HEK293 (cell line): Measurements from ENCODE around the gene EBF3.

Experiments used
- CTCF ChIA-PET: fragments of 350-600 bp; formaldehyde crosslinking; extraction: SDS; loops from one replicate; lab custom pipeline; 2021; ENCODE audit warnings: antibody characterized with exemption; lab: Yijun Ruan, JAX
- POLR2A ChIA-PET: fragments of 300-600 bp; formaldehyde crosslinking; extraction: SDS; loops from one replicate; lab custom pipeline; 2020; ENCODE audit warnings: antibody characterized with exemption, inconsistent platforms; lab: Yijun Ruan, JAX
- H3K27ac ChIP-seq: fragments of 200-500 bp; sonication (Bioruptor generic); 2 replicates; pipeline ENCODE4 v1.5.1; 2014; ENCODE audit warnings: low read depth, low read length, control low read depth, inconsistent platforms; ENCODE audit errors: extremely low read depth
- H3K36me3 ChIP-seq, 2 experiments: fragments of 200-500 bp in 1 of 2; sonication (Bioruptor generic) in 1 of 2; 1 replicate in 1 of 2; 2 replicates in 1 of 2; pipeline ENCODE4 v1.5.1; 2014 to 2017; ENCODE audit warnings: inconsistent platforms in 2 of 2, low read length in 2 of 2; ENCODE audit not compliant: control insufficient read depth in 2 of 2, insufficient read depth in 1 of 2
- H3K4me1 ChIP-seq: fragments of 200-500 bp; sonication (Bioruptor generic); 2 replicates; pipeline ENCODE4 v1.5.1; 2014; ENCODE audit warnings: mild to moderate bottlenecking, low read length, inconsistent platforms; ENCODE audit not compliant: control insufficient read depth, insufficient read depth
- H3K4me3 ChIP-seq: 2 replicates; pipeline ENCODE4 v1.5.1; 2011; ENCODE audit warnings: low read depth, mild to moderate bottlenecking, control low read depth, low read length, moderate library complexity
- H3K9me3 ChIP-seq: fragments of 200-500 bp; sonication (Bioruptor generic); 2 replicates; pipeline ENCODE4 v1.5.1; 2014; ENCODE audit warnings: low read depth, low read length, inconsistent platforms; ENCODE audit not compliant: control insufficient read depth, insufficient read depth
- BCL11A ChIP-seq: fragments of 450-650 bp; formaldehyde crosslinking; IDR thresholded peaks from 2 replicates; pipeline ENCODE4 v1.5.1; 2016; ENCODE audit warnings: low read depth, missing biosample characterization, missing genetic modification characterization
- SP2 ChIP-seq: fragments of 450-650 bp; formaldehyde crosslinking; IDR thresholded peaks from 2 replicates; pipeline ENCODE4 v1.5.1; 2016; ENCODE audit warnings: missing biosample characterization, missing genetic modification characterization
- ZNF175 ChIP-seq: fragments of 450-650 bp; formaldehyde crosslinking; IDR thresholded peaks from 2 replicates; pipeline ENCODE4 v1.5.1; 2016; ENCODE audit warnings: missing biosample characterization, missing genetic modification characterization
- ZNF23 ChIP-seq: fragments of 450-650 bp; formaldehyde crosslinking; IDR thresholded peaks from 2 replicates; pipeline ENCODE4 v1.5.1; 2016; ENCODE audit warnings: missing biosample characterization, missing genetic modification characterization, borderline replicate concordance
- ZNF239 ChIP-seq: fragments of 450-650 bp; formaldehyde crosslinking; IDR thresholded peaks from 2 replicates; pipeline ENCODE4 v1.5.1; 2016; ENCODE audit warnings: missing biosample characterization, missing genetic modification characterization
- ZNF24 ChIP-seq: fragments of 450-650 bp; formaldehyde crosslinking; IDR thresholded peaks from 2 replicates; pipeline ENCODE4 v1.5.1; 2016; ENCODE audit warnings: missing biosample characterization, missing genetic modification characterization
- ZNF37A ChIP-seq: fragments of 450-650 bp; IDR thresholded peaks from 2 replicates; pipeline ENCODE4 v1.5.1; 2018; ENCODE audit warnings: missing biosample characterization, missing genetic modification characterization
- ZNF558 ChIP-seq: fragments of 450-650 bp; formaldehyde crosslinking; IDR thresholded peaks from 2 replicates; pipeline ENCODE4 v1.5.1; 2016; ENCODE audit warnings: missing biosample characterization, missing genetic modification characterization
- ZNF626 ChIP-seq: fragments of 450-650 bp; sonication (Bioruptor Pico); formaldehyde crosslinking; IDR thresholded peaks from 2 replicates; pipeline ENCODE4 v1.5.1; 2018; ENCODE audit warnings: missing biosample characterization, missing genetic modification characterization, inconsistent platforms
- ZNF629 ChIP-seq: fragments of 450-650 bp; formaldehyde crosslinking; IDR thresholded peaks from 2 replicates; pipeline ENCODE4 v1.5.1; 2017; ENCODE audit warnings: missing biosample characterization, missing genetic modification characterization
- ZNF677 ChIP-seq: fragments of 450-650 bp; IDR thresholded peaks from 2 replicates; pipeline ENCODE4 v1.5.0; 2018; ENCODE audit warnings: missing biosample characterization, mild to moderate bottlenecking, missing genetic modification characterization, moderate library complexity
- ZNF707 ChIP-seq: fragments of 450-650 bp; formaldehyde crosslinking; IDR thresholded peaks from 2 replicates; pipeline ENCODE4 v1.5.1; 2016; ENCODE audit warnings: missing biosample characterization, missing genetic modification characterization
- ZXDB ChIP-seq: fragments of 450-650 bp; formaldehyde crosslinking; IDR thresholded peaks from 2 replicates; pipeline ENCODE4 v1.5.1; 2016; ENCODE audit warnings: missing biosample characterization, missing genetic modification characterization
- TF ChIP-seq, protein P1 (sequence below): fragments of 450-650 bp; formaldehyde crosslinking; IDR thresholded peaks from 2 replicates; pipeline ENCODE4 v1.5.1; 2016; ENCODE audit warnings: missing biosample characterization, missing genetic modification characterization
- TF ChIP-seq, protein P2 (sequence below): fragments of 450-650 bp; formaldehyde crosslinking; IDR thresholded peaks from 2 replicates; pipeline ENCODE4 v1.5.1; 2016; ENCODE audit warnings: missing biosample characterization, missing genetic modification characterization, low read depth
- TF ChIP-seq, protein P3 (sequence below): fragments of 450-650 bp; formaldehyde crosslinking; IDR thresholded peaks from 2 replicates; pipeline ENCODE4 v1.5.1; 2016; ENCODE audit warnings: missing biosample characterization, missing genetic modification characterization
- TF ChIP-seq, protein P4 (sequence below): fragments of 450-650 bp; formaldehyde crosslinking; IDR thresholded peaks from 2 replicates; pipeline ENCODE4 v1.5.1; 2016; ENCODE audit warnings: missing biosample characterization, missing genetic modification characterization

The EBF3 gene

DNA sequence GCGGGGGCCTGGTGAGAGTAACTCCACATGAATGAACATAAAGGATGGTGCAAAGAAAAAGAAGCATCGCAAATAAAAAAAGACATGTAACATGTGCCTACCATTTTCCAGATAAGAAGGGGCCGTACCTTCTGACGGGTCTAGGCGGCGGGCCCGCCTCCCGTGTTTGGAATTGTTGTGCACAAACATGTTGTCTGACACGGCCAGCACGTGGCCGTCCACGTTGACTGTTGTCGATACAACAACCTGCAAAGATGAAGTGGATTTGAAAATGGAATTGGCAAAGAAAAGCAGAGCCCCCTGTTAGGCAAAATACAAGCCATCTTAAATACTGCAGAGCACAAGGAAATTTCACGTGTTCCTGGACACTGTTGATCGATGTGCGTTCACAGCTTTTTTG lies 90.7 kb downstream of the EBF3 start:
- ChIA-PET CTCF (interaction anchor here (1.2 kb wide), 1 partner anchor 16 kb away, joined by 3 read pairs; no protein-coding TSS in a partner anchor), POLR2A (no interaction called here)
- Histone ChIP-seq H3K4me1 (no peaks in the 10 kb centered on the region), H3K36me3 (peaks cover 0 to 50% of the 10 kb centered on the region in 2 experiments; a peak in 2 of 3 replicates), H3K4me3 (no peak overlapping the region), H3K9me3 (no peaks in the 10 kb centered on the region), H3K27ac (no peak overlapping the region)
- no peak for TF ChIP-seq ZNF677 (tag by site-specific recombination)
- TF ChIP-seq ZNF558 (tag by site-specific recombination) = no peak
- no peak for TF ChIP-seq ZXDB (tag by site-specific recombination)

DNA sequence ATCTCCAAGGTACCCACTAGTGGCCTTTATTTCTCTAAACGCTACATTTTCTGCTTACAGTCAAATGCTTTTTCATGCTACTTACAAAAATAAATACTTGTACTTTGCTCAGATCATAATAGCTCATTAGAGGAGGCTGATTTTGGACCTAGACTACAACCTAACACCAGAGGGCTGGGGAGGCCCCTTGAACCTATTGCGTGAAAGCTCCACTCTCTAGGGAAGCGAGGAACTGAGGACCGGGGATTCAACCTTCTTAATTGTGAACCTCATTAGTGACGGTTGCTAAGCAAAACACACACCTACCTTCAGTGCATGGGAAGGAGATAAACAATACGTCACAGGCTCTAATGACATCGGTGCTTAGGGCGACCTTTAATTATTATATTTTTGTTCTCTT lies 92.1 kb downstream of the EBF3 start:
- CTCF ChIA-PET = no interaction called here
- Histone ChIP-seq H3K36me3 (peaks cover 0 to 60% of the 10 kb centered on the region in 2 experiments; a peak in 2 of 3 replicates), H3K4me3 (no peak overlapping the region), H3K27ac (no peak overlapping the region), H3K4me1 (no peaks in the 10 kb centered on the region), H3K9me3 (no peaks in the 10 kb centered on the region)
- no peak for TF ChIP-seq ZNF37A (tag by site-specific recombination)
- TF ChIP-seq ZNF239 (tag by site-specific recombination) = no peak
- TF ChIP-seq, protein P1, sequence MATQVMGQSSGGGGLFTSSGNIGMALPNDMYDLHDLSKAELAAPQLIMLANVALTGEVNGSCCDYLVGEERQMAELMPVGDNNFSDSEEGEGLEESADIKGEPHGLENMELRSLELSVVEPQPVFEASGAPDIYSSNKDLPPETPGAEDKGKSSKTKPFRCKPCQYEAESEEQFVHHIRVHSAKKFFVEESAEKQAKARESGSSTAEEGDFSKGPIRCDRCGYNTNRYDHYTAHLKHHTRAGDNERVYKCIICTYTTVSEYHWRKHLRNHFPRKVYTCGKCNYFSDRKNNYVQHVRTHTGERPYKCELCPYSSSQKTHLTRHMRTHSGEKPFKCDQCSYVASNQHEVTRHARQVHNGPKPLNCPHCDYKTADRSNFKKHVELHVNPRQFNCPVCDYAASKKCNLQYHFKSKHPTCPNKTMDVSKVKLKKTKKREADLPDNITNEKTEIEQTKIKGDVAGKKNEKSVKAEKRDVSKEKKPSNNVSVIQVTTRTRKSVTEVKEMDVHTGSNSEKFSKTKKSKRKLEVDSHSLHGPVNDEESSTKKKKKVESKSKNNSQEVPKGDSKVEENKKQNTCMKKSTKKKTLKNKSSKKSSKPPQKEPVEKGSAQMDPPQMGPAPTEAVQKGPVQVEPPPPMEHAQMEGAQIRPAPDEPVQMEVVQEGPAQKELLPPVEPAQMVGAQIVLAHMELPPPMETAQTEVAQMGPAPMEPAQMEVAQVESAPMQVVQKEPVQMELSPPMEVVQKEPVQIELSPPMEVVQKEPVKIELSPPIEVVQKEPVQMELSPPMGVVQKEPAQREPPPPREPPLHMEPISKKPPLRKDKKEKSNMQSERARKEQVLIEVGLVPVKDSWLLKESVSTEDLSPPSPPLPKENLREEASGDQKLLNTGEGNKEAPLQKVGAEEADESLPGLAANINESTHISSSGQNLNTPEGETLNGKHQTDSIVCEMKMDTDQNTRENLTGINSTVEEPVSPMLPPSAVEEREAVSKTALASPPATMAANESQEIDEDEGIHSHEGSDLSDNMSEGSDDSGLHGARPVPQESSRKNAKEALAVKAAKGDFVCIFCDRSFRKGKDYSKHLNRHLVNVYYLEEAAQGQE (tag by site-specific recombination) = no peak
- TF ChIP-seq, protein P2, sequence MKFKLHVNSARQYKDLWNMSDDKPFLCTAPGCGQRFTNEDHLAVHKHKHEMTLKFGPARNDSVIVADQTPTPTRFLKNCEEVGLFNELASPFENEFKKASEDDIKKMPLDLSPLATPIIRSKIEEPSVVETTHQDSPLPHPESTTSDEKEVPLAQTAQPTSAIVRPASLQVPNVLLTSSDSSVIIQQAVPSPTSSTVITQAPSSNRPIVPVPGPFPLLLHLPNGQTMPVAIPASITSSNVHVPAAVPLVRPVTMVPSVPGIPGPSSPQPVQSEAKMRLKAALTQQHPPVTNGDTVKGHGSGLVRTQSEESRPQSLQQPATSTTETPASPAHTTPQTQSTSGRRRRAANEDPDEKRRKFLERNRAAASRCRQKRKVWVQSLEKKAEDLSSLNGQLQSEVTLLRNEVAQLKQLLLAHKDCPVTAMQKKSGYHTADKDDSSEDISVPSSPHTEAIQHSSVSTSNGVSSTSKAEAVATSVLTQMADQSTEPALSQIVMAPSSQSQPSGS = no peak
- TF ChIP-seq ZNF707 = no peak
- no peak for TF ChIP-seq ZNF626 (tag by site-specific recombination)
- no peak for TF ChIP-seq ZNF24
- TF ChIP-seq SP2 = no peak
- TF ChIP-seq ZNF629 = no peak
- TF ChIP-seq ZNF558 (tag by site-specific recombination) = no peak
- no peak for TF ChIP-seq ZNF175 (tag by site-specific recombination)
- no peak for TF ChIP-seq ZNF23 (tag by site-specific recombination)
- TF ChIP-seq, protein P3, sequence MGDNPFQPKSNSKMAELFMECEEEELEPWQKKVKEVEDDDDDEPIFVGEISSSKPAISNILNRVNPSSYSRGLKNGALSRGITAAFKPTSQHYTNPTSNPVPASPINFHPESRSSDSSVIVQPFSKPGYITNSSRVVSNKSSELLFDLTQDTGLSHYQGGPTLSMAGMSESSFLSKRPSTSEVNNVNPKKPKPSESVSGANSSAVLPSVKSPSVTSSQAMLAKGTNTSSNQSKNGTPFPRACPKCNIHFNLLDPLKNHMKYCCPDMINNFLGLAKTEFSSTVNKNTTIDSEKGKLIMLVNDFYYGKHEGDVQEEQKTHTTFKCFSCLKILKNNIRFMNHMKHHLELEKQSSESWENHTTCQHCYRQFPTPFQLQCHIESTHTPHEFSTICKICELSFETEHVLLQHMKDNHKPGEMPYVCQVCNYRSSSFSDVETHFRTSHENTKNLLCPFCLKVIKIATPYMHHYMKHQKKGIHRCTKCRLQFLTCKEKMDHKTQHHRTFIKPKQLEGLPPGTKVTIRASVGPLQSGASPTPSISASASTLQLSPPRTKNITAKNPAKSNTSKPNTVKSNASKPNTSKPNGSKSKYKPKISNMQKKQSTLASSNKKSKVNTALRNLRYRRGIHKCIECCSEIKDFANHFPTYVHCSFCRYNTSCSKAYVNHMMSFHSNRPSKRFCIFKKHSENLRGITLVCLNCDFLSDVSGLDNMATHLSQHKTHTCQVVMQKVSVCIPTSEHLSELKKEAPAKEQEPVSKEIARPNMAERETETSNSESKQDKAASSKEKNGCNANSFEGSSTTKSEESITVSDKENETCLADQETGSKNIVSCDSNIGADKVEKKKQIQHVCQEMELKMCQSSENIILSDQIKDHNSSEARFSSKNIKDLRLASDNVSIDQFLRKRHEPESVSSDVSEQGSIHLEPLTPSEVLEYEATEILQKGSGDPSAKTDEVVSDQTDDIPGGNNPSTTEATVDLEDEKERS (tag by site-specific recombination) = no peak
- TF ChIP-seq, protein P4, sequence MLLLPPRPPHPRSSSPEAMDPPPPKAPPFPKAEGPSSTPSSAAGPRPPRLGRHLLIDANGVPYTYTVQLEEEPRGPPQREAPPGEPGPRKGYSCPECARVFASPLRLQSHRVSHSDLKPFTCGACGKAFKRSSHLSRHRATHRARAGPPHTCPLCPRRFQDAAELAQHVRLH = no peak
- TF ChIP-seq BCL11A = no peak
- POLR2A ChIA-PET = no interaction called here
